Suppressor macrophage treated with lipopolysaccharide for 4 hours (primary cell): ENCODE results near the gene DNAH12.

Source experiments
- DNase-seq: peaks from one replicate; pipeline ENCODE4 v3.0.0-alpha.2; 2020

DNAH12 gene

GRCh38 chr3:57544181-57545125 is at the start of gene DNAH12:
Gene DNAH12 (minus strand): TSS chr3:57544344. CDS start chr3:57542870, 1,474 bp downstream.
- DNase-seq = no peak

GRCh38 chr3:57592306-57592705 is 48.2 kb upstream of the DNAH12 start:
- no peak for DNase-seq

GRCh38 chr3:57587905-57588304 is 43.8 kb upstream of the DNAH12 start:
- no peak for DNase-seq

- DNase-seq = no peak
Measured at GRCh38 chr3:57586778-57587177, 42.6 kb upstream of the DNAH12 start.

- no peak for DNase-seq
Measured at GRCh38 chr3:57583544-57583943, 39.4 kb upstream of the DNAH12 start.

GRCh38 chr3:57582474-57583168 is 38.5 kb upstream of the DNAH12 start:
- no peak for DNase-seq

- DNase-seq = no peak
Measured at GRCh38 chr3:57577801-57578200, 33.7 kb upstream of the DNAH12 start.

- DNase-seq = no peak
Measured at GRCh38 chr3:57575966-57576626, 32.0 kb upstream of the DNAH12 start.

GRCh38 chr3:57572096-57572495 is 28.0 kb upstream of the DNAH12 start:
- DNase-seq = no peak

- DNase-seq = no peak
Measured at GRCh38 chr3:57570878-57571277, 26.7 kb upstream of the DNAH12 start.

- no peak for DNase-seq
Measured at GRCh38 chr3:57569859-57570450, 25.8 kb upstream of the DNAH12 start.

GRCh38 chr3:57559526-57559925 is 15.4 kb upstream of the DNAH12 start:
- DNase-seq = no peak

GRCh38 chr3:57557085-57557537 is 13.0 kb upstream of the DNAH12 start:
- DNase-seq = peak; percentile 56

- DNase-seq = peak; percentile 51
Measured at GRCh38 chr3:57556459-57557084, 12.4 kb upstream of the DNAH12 start.

- peak; percentile 94 for DNase-seq
Measured at GRCh38 chr3:57555738-57556458, 11.8 kb upstream of the DNAH12 start, which contains the start of gene PDE12. Gene PDE12 (plus strand): TSS chr3:57556274. CDS start chr3:57556380, 106 bp downstream.

- no peak for DNase-seq
Measured at GRCh38 chr3:57555306-57555705, 11.2 kb upstream of the DNAH12 start.

- DNase-seq = no peak
Measured at GRCh38 chr3:57546616-57547015, 2.5 kb upstream of the DNAH12 start.

- no peak for DNase-seq
Measured at GRCh38 chr3:57545636-57546268, 1.6 kb upstream of the DNAH12 start.

GRCh38 chr3:57538465-57538864 is 5.7 kb downstream of the DNAH12 start:
- DNase-seq = no peak

- no peak for DNase-seq
Measured at GRCh38 chr3:57530071-57530608, 14.0 kb downstream of the DNAH12 start.
